NCI-H1048 (cell line): Measurements from ENCODE around the gene CEACAM19.
"Not testable (repeated sequence)": the region's sequence is repeated elsewhere in the genome, so short reads cannot be mapped to it uniquely, and the experiment has no call there.

Experiments
- DNase-seq: peaks from one replicate; lab custom pipeline; 2025; lab: John Stamatoyannopoulos, UW

The CEACAM19 gene

DNA sequence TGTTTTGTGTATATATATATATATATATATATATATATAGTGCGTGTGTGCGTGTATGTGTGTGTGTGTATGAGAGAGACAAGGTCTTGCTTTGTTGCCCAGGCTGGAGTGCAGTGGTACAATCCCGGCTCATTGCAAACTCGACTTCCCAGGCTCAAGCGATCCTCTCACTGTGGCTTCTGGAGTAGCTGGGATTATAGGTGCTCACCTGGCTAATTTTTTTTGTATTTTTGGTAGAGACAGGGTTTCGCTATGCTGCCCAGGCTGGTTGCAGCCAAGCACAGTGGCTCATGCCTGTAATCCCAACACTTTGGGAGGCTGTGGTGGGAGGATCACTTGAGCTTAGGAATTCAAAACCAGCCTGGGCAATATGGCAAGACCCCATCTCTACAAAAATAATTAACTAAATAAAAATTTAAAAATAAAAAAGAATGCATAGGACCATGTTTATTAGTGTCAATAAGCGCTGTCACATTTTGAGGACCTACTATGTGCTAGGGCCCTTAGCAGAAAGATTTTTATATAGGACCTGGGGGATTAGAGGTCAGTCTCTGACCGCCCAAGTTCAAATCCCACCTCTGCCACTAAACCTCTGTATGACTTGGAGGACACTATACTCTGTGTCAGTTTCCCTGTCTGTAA lies 25.8 kb upstream of the CEACAM19 start:
- DNase-seq, result no peak

DNA sequence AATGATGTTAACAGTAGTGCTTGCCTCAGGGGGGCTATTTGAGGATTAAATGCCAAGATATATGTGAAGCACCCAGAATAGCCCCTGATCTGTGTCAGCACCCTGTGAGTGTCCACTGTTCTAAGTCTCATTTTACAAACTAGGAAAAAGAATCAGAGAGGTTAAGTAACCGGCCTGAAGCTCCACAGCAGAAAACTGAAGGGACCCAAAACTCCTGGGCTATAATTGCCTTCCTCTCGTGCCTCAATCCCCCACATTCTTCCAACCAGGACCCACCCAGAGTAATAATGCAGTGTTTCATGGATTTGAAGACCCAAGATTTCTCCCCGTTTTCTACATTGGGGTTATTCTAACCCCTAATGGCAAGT lies 25.2 kb upstream of the CEACAM19 start:
- DNase-seq, result no peak

DNA sequence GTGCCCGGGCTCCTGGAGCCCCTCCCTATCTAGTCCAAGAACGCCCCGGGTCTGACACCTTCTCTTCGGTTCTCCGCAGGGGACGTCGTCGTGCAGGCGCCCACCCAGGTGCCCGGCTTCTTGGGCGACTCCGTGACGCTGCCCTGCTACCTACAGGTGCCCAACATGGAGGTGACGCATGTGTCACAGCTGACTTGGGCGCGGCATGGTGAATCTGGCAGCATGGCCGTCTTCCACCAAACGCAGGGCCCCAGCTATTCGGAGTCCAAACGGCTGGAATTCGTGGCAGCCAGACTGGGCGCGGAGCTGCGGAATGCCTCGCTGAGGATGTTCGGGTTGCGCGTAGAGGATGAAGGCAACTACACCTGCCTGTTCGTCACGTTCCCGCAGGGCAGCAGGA lies 24.1 kb upstream of the CEACAM19 start:
- DNase-seq, result no peak

DNA sequence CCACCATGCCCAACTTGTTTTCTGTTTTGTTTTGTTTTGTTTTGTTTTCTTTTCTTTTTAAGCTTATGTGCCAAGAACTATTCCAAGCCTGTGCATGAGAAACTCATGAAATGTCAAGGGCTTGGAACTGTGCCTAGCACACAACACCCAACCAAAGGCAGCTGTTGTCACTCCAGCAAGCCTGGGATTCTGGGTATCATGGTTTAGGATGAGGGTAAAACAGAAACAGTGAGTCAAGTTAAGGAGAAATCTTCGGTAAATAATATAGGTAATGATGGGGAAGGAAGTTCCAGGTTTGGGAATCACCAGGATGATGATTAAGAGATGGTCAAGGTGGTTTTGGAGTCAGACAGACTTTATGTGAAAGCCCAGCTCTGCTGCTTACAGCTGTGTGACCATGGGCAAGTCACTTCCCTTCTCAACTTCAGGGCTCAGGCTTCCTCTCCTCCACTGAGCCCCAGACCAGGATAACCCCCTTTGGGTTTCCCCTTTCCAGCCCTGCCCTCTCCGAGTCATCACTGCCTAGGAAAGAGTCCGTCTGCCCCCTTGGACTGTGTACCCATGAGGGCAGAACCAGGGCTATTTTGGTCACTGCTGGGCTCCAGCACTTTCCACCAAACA lies 22.5 kb upstream of the CEACAM19 start:
- no peak for DNase-seq

DNA sequence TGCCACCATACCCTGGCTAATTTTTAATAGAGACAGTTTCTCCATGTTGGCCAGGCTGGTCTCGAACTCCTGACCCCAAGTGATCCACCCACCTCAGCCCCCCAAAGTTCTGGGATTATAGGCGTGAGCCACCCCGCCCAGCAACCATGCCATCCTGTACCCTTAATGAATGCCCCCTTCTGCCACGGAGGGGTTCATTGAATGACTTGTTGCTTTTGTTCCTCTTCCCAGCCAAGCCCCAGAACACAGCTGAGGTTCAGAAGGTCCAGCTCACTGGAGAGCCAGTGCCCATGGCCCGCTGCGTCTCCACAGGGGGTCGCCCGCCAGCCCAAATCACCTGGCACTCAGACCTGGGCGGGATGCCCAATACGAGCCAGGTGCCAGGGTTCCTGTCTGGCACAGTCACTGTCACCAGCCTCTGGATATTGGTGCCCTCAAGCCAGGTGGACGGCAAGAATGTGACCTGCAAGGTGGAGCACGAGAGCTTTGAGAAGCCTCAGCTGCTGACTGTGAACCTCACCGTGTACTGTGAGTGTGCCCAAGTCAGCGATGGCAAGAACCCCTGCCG lies 21.6 kb upstream of the CEACAM19 start:
- no peak for DNase-seq

DNA sequence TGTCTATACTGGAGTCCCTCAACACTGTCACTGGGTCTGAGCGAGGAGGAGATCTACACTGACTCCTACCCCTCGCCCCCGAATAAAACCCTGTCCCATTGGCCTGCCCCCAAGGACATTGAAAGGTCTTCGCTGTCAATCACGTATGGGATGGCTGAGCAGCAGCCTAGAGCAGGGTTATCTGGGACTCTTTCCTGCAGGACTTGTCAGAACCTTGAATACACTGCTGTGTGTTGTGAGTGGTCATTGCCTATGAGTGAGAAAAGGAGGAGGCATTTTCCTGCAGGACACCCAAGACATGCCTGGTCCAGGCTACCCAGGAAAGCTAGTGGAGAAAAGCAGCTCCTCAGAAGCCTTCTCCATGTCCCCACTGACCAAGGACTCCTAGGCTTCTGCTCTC lies 17.9 kb upstream of the CEACAM19 start:
- no peak for DNase-seq

DNA sequence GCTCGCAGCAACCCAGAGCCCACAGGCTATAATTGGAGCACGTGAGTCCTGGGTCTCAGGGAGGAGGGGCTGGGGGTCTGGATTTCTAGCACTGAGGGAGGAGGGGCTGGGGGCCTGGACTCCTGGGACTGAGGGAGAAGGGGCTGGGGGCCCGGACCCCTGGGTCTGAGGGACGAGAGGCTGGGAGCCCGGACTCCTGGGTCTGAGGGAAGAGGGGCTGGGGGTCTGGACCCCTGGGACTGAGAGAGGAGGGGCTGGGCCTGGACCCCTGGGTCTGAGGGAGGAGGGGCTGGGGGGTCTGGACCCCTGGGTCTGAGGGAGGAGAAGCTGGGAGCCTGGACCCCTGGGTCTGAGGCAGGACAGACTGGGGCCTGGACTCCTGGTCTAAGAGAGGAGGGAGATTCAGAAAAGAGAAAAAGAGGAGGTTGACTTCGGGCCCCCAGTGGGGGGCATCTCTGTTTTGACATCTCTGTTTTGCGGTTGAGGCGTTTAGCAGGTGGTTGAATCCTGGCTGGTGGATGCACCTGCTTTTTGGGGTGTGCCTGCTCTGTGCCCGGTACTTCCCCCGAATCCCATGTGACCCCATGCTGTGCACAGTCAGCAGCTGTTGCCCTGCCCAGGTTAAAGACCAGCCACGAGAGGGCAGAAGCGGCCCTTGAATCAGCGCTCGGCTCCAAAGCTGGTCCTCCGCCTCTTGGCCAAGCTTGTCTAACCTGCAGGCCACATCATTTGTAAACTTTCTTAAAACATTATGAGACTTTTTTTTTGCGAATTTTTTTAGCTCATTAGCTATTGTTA lies 17.1 kb upstream of the CEACAM19 start:
- DNase-seq, result no peak

DNA sequence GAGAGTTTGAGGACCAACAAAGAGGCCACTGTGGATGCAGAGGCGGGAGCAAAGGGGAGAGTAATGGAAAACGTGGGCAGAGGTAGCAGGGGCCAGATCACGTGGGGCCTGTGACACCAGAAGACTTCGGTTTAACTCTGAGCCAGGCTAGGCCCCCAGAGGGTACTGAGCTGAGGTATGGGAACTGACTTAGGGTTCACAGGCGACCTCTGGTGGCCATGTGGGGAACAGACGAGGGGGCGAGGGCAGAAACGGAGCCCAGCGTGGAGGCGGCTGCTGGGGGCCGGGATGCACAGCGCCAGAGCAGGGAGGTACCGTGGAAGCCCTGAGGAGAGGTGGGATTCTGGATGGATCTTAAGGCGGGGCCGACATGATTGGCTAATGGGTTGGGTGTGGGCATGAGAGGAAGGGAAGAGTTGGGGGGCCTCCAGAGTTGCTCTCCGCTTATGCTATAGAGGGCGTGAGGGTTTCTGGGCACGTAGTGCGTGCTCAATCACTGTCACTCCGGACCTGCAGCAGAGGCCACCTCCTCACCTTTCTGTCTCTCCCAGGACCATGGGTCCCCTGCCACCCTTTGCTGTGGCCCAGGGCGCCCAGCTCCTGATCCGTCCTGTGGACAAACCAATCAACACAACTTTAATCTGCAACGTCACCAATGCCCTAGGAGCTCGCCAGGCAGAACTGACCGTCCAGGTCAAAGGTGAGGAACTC lies 13.9 kb upstream of the CEACAM19 start:
- peak; percentile 15 for DNase-seq

DNA sequence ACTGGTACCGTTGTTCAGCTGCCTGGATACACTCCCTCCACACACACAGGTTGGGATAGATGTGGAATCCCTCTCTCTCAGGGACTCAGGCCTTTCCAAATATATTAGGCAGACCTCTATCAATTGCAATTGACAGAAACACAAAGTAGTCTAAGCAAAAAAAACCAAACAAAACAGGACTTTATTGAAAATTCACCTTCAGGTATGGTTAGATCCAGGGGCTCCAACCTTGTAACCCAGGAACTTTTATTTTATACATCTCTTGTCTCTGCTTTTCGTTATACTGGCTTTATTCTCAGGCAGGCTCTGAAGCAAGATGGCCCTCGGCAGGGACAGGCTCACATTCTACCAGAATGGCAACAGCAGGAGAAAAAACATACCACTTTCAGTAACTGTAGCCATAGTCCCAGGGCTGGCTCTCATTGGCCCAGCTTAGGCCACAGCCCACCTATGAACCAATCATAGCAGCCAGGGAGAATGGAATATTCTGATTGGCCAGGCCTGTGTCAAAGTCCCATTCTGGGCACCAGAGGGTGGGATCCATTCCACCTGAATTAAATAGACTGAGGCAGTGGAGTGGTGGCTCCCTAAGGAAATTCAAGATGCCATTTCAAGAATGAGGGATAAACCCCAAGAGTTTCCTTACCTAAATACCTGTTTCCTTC lies 13.1 kb upstream of the CEACAM19 start:
- DNase-seq, result no peak

DNA sequence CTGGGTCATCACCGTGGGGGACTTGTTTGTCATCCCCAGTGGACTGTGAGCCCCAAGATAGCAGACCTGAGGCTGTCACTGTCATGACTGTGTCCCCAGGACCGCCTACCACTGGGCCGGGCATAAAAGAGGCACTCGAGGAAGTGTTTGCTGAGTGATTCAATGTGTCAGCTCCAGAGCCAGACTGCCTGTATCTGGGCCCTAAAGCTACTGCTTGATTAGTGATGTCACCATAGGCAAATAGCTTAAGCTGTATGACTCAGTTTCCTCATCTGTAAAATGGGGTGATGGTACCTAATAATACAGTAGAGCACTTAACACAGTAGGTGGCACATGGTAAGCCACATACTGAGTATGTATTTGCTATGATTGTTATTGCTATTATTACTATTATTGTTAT lies 11.2 kb upstream of the CEACAM19 start:
- DNase-seq, result no peak

DNA sequence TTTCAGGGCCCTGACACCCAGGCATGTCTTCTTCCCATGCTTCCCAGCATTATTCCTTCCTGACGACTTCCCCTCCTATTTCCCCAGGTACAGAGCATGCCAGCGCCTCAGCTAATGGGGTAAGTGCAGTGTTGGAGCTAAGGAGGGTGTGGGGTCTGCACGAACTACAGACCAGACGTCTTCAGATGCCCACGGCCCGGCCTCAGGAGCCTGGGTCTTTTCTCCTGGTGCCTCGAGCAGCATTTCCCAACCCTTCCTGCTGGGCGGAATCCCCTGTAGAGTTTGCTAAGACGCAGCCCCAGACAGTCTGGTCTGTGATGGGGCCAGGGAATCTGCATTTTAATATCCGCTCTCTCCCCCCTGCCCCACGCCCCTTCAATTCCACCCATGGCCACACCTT lies 10.1 kb upstream of the CEACAM19 start:
- DNase-seq, result no peak

DNA sequence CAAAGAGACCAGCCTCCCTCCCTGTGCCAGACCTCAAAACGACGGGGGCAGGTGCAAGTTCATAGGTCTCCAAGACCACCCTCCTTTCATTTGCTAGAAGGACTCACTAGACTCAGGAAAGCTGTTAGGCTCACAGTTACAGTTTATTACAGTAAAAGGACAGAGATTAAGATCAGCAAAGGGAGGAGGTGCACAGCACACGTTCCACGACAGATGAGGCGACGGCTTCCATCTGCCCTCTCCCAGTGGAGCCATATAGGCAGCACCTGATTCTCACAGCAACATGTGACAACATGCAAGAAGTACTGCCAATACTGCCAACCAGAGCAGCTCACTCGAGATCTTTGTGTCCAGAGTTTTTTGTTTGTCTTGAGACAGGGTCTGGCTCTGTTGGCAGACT lies 9.4 kb upstream of the CEACAM19 start:
- no peak for DNase-seq

DNA sequence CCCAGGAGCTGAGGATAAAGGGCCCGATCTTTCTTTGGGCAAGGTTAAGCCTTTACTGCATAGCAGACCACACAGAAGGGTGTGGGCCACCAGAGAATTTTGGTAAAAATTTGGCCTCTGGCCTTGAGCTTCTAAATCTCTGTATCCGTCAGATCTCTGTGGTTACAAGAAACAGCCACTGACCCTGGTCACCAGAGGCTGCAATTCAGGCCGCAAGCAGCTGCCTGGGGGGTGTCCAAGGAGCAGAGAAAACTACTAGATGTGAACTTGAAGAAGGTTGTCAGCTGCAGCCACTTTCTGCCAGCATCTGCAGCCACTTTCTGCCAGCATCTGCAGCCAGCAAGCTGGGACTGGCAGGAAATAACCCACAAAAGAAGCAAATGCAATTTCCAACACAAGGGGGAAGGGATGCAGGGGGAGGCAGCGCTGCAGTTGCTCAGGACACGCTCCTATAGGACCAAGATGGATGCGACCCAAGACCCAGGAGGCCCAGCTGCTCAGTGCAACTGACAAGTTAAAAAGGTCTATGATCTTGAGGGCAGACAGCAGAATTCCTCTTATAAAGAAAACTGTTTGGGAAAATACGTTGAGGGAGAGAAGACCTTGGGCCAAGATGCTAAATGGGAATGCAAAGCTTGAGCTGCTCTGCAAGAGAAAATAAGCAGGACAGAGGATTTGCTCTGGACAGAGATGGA lies 8.4 kb upstream of the CEACAM19 start:
- DNase-seq, result no peak

DNA sequence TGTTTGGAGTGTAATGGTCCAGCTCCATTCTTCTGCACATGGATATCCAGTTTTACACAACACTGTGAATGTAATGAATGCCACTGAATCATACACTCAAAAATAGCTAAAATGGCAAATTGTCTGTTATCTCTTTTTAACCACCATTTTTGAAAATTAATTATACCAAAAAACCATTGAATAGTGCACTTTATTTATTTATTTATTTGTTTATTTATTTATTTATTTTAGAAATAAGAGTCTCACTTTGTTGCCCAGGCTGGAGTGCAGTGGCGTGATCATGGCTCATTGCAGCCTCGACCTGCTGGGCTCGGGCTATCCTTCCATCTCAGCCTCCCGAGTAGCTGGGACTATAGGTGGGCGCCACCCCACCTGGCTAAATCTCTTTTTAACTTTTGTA lies 7.3 kb upstream of the CEACAM19 start:
- DNase-seq, result no peak

DNA sequence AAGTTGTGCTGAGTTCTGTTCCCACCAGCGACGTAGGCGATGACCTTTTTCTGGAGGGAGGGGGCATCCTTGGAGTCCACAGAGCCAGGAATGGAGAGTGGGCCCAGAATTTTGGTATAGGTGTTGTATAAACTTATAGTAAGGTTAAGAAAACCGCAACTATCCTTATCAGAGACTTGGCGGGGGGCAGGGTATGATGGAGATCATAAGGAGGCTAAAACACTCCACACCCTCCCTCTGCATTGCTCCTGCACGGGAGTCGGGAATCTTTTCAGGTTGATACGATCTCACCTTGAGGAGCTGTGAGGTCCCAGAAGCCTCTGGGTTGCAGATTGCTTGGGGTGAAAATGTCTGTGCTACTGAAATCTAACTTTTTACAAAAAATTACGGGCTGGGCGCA lies 6.3 kb upstream of the CEACAM19 start:
- DNase-seq, result no peak

DNA sequence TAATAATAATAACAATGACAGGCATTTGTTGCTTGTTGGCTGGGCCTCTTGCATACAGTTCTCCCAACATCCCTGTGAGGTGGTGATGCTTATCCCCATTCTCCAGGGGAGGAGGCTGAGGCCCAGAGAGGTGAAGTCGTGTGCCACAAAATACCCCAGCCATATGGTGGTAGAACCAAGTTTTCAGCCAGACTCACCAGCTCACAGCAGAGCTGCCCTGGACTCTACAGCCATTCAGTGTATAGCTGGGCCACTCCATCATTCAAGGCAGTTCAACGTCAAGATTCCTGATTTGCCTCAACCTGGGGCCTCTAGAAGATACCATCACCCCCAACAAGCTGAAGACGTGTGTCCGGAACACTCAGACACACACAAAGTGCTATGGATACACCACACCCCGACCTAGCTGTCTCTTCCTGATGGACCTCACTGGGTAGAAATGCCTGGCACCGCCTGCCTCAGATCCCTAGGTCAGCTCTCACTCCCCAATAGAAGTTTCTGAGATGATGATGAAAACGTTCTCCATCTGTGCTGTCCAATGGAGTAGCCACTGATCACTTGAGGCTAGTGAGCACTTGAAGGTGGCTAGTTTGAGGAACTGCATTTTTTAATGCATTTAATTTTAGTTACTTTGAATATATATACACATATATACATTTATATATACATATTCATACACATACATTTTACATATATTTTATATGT lies 4.3 kb upstream of the CEACAM19 start:
- DNase-seq, result no peak

DNA sequence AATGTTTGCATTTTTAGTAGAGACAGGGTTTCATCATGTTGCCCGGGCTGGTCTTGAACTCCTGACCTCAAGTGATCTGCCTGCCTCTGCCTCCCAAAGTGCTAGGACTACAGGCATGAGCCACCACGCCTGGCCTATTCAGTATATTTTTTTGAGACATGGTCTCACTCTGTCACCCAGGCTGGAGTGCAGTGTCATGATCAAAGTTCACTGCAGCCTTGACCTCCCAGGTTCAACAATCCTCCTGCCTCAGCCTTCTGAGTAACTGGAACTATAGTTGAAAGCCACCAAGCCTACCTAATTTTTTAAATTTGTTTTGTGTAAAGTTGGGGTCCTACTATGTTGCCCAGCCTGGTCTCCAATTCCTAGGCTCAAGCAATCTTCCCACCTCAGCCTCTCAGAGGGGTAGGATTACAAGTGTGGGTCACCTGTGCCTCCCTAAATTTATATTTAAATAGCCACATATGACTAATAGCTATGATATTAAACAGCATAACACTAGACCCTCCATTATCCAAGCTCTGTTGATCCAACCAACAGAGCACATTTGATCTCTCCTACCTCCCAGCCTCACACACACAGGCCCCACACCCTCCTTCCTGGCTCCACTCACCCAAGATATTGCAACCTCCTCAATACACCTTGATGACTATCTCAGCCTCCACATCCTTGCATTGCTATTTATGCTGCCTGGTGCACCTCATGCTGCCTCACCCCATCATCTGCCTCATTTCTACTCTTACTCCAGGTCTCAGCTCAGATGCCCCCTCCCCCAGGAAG lies 2.1 kb upstream of the CEACAM19 start:
- DNase-seq, result no peak

DNA sequence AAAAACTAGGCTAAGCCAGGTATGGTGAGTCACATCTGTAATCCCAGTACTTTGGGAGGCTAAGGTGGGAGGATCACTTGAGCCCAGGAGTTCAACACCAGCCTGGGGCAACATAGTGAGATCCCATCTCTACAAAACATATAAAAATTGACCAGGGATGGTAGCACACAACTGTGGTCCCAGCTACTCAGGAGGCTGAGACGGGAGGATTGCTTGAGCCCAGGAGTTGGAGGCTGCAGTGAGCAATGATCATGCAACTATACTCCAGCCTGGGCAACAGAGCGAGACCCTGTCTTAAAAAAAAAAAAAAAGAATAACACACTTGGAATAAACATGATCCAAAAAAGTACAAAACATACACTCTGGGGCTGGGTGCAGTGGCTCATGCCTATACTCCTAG lies 1.3 kb upstream of the CEACAM19 start:
- DNase-seq, result not testable (repeated sequence)

DNA sequence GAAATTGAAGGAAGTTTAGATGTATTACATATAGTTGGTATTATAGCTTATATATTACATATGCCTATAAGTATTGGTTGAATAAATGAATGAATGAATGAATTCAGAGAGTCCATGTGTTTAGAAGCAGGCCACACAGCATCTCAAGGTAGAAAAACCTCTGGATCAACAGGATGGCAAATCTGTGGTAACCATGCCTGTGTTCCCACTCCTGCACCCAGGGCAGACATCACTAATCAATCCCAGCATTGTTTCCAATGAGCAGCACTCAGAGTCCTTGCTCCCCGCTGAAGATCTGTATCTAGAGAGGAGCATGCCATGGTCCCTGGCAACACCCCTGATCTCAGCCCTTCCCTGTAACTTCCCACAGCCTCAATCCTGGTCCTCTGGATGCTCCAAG lies 944 bp downstream of the CEACAM19 start:
- DNase-seq, result no peak

DNA sequence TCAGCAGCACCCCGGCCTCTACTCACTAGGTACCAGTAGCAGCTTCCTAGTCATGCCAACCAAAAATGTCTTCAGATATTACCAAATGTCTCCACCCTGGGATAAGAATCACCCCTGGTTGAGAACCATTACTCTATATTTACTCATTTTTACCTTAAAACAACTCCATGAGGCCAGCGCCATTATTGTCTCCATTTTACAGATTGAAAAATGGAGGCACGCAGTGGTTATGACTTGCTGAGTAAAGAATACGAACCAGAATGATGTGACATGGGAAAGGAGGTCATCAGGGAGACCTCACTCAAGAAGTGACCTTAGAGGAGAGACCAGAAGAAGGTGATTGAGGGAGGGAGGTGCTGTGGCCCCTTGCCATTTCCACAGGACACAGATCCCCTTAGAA lies 2.2 kb downstream of the CEACAM19 start:
- no peak for DNase-seq
